Prostate gland (tissue), 2 donors: ENCODE results near the gene C10orf62. TPM values are rescaled to one million over a fixed set of nuclear protein-coding genes. Genes with fewer than 3 reads are reported as not detected.
A peak's percentile ranks its signal among the peaks of the same experiment; 100 is the strongest.

Experiments
- DNase-seq: peaks from one replicate; pipeline ENCODE4 v3.0.0-alpha.2; 2019; ENCODE audit warnings: low spot score
- H3K27ac ChIP-seq, 2 donors: fragments of 200-600 bp; sonication (generic); 2 replicates each; pipeline ENCODE4 v1.5.1; 2017 to 2019
- H3K27me3 ChIP-seq: fragments of 200-600 bp; sonication (generic); replicated peaks from 2 replicates; pipeline ENCODE4 v1.5.1; 2019; ENCODE audit not compliant: insufficient read depth
- H3K36me3 ChIP-seq, 2 donors: fragments of 200-600 bp; sonication (generic); 1 replicate in 1 of 2; 2 replicates in 1 of 2; pipeline versions ENCODE4 v1.5.1 to v1.8.1; 2017 to 2019
- H3K4me1 ChIP-seq: fragments of 200-600 bp; sonication (generic); replicated peaks from 2 replicates; pipeline ENCODE4 v1.5.1; 2019
- H3K4me3 ChIP-seq, 2 donors: fragments of 200-600 bp; sonication (generic); 2 replicates each; pipeline ENCODE4 v1.5.1; 2017 to 2019
- H3K9me3 ChIP-seq: fragments of 200-600 bp; sonication (generic); 2 replicates; pipeline ENCODE4 v1.5.1; 2017
- CTCF ChIP-seq, 4 experiments: fragments of 200-600 bp in 2 of 4; fragments of 450-650 bp in 2 of 4; sonication (generic) in 2 of 4; IDR thresholded peaks; 1 replicate in 3 of 4; 2 replicates in 1 of 4; pipeline ENCODE4 v1.5.1; 2016 to 2019; ENCODE audit warnings: antibody characterized with exemption in 4 of 4, mild to moderate bottlenecking in 2 of 4, moderate library complexity in 2 of 4
- POLR2A ChIP-seq: fragments of 450-650 bp; IDR thresholded peaks from one replicate; pipeline ENCODE4 v1.6.1; 2016; ENCODE audit warnings: antibody characterized with exemption, mild to moderate bottlenecking
- POLR2AphosphoS5 ChIP-seq: sonication (generic); formaldehyde crosslinking; IDR thresholded peaks from one replicate; pipeline ENCODE4 v1.6.1; 2017; ENCODE audit warnings: antibody characterized with exemption
- WGBS: methylation state at CpG from one replicate; pipeline ENCODE4 v1.1.5; 2018; 5-methylcytosine and 5-hydroxymethylcytosine counted together
- intact Hi-C: fragments of 100-400 bp; cut with DNase I; formaldehyde crosslinking; loops from one replicate; pipeline ENCODE4 v1.14.2; 2022
- total RNA-seq, 2 donors: library from RNA; depleted of rRNA; stranded (reverse); fragments of >200 nt; gene quantifications; one replicate each; pipeline ENCODE4 v1.1.0, GENCODE V29; 2016

Gene C10orf62
- total RNA-seq = 10 to 100 TPM in 1 of 2 donors, not detected in 1; 14.0 TPM

GRCh38 chr10:97589479-97589878 lies at the start of gene C10orf62:
C10orf62 (plus strand) TSS chr10:97589721; CDS start chr10:97589898, 177 bp downstream.
- Histone ChIP-seq H3K27me3 (no peaks in the 10 kb centered on the region), H3K4me3 (no peak within 1 kb of the TSS), H3K36me3 (no peaks in the 10 kb centered on the region), H3K9me3 (no peaks in the 10 kb centered on the region), H3K27ac (no peak within 1 kb of the TSS), H3K4me1 (no peaks in the 10 kb centered on the region)
- WGBS = 72% methylated on average over 3 of the region's 3 CpGs
- DNase-seq = no peak
- TF ChIP-seq CTCF (IDR thresholded peaks at IDR 0.05) (no peak), POLR2A (no peak), POLR2AphosphoS5 (no peak)
- intact Hi-C loops = no loop called here

- H3K27me3 ChIP-seq = no peaks in the 10 kb centered on the region
- H3K27ac ChIP-seq = peak overlapping the region in 1 of 2 donors; percentile 82
- no peaks in the 10 kb centered on the region for H3K9me3 ChIP-seq
- DNase-seq = no peak
- WGBS = 90% methylated on average over 14 of the region's 14 CpGs
- H3K4me1 ChIP-seq = peaks cover 8% of the 10 kb centered on the region
- no peaks in the 10 kb centered on the region for H3K36me3 ChIP-seq
- no peak overlapping the region for H3K4me3 ChIP-seq
- intact Hi-C loops = loop anchor here (5.0 kb wide), 1 partner anchor 44 kb away; the partner anchor contains the start of genes MMS19 and UBTD1
- TF ChIP-seq POLR2A (no peak), POLR2AphosphoS5 (no peak), CTCF (IDR thresholded peaks at IDR 0.05) (no peak)
These were observed 48.6 kb upstream of the C10orf62 start for GRCh38 chr10:97540669-97541500.

- H3K27ac ChIP-seq = peak overlapping the region; percentile 78 to 82
- TF ChIP-seq CTCF (IDR thresholded peaks at IDR 0.05) (no peak), POLR2A (no peak), POLR2AphosphoS5 (peak; percentile 76)
- no peak overlapping the region for H3K4me3 ChIP-seq
- H3K9me3 ChIP-seq = no peaks in the 10 kb centered on the region
- no peaks in the 10 kb centered on the region for H3K27me3 ChIP-seq
- peaks cover 8% of the 10 kb centered on the region for H3K4me1 ChIP-seq
- peak; percentile 60 for DNase-seq
- no peaks in the 10 kb centered on the region for H3K36me3 ChIP-seq
- WGBS = 41% methylated on average over 9 of the region's 9 CpGs
- intact Hi-C loops = loop anchor here (5.0 kb wide), 1 partner anchor 45 kb away; the partner anchor contains the start of genes MMS19 and UBTD1
These were observed 47.1 kb upstream of the C10orf62 start for GRCh38 chr10:97542169-97543024.

GRCh38 chr10:97543025-97543546 lies 46.4 kb upstream of the C10orf62 start:
- intact Hi-C loops = loop anchor here (5.0 kb wide), 1 partner anchor 46 kb away; the partner anchor contains the start of genes MMS19 and UBTD1
- TF ChIP-seq CTCF (IDR thresholded peaks at IDR 0.05) (no peak), POLR2AphosphoS5 (peak; percentile 71)
- peaks cover 8% of the 10 kb centered on the region for H3K4me1 ChIP-seq
- H3K36me3 ChIP-seq = no peaks in the 10 kb centered on the region
- DNase-seq = peak; percentile 51
- peak overlapping the region; percentile 78 to 82 for H3K27ac ChIP-seq
- H3K9me3 ChIP-seq = no peaks in the 10 kb centered on the region
- no peak overlapping the region for H3K4me3 ChIP-seq
- 60% methylated on average over 10 of the region's 10 CpGs for WGBS
- H3K27me3 ChIP-seq = no peaks in the 10 kb centered on the region
